Activated naive CD8-positive, alpha-beta T cell (primary cell): ENCODE measurements around the gene PFN1.

Experiments
- H3K27ac Mint-ChIP-seq: one replicate; pipeline ENCODE4 v1.8.0; 2021; ENCODE audit warnings: mixed read lengths
- H3K27me3 Mint-ChIP-seq: one replicate; pipeline ENCODE4 v1.8.0; 2021; ENCODE audit warnings: mixed read lengths
- H3K36me3 Mint-ChIP-seq: one replicate; pipeline ENCODE4 v1.8.0; 2021; ENCODE audit warnings: mixed read lengths
- H3K4me1 Mint-ChIP-seq: one replicate; pipeline ENCODE4 v1.8.0; 2021; ENCODE audit warnings: low read depth, mixed read lengths
- H3K4me3 Mint-ChIP-seq: one replicate; pipeline ENCODE4 v1.8.0; 2021; ENCODE audit warnings: mild to moderate bottlenecking, mixed read lengths
- H3K9me3 Mint-ChIP-seq: one replicate; pipeline ENCODE4 v1.8.0; 2021; ENCODE audit warnings: low read depth, mixed read lengths

The PFN1 gene

GRCh38 chr17:4948166-4948930, at the start of gene PFN1:
Gene PFN1, minus strand, starts transcription at chr17:4948530. Its CDS starts 136 bp downstream, at chr17:4948394.
- Mint-ChIP-seq H3K4me3 (peak within 1 kb of the TSS; percentile 97), H3K36me3 (peaks cover 15% of the 10 kb centered on the region), H3K9me3 (no peaks in the 10 kb centered on the region), H3K4me1 (peaks cover 34% of the 10 kb centered on the region), H3K27ac (peak within 1 kb of the TSS; percentile 100), H3K27me3 (no peaks in the 10 kb centered on the region)

DNA sequence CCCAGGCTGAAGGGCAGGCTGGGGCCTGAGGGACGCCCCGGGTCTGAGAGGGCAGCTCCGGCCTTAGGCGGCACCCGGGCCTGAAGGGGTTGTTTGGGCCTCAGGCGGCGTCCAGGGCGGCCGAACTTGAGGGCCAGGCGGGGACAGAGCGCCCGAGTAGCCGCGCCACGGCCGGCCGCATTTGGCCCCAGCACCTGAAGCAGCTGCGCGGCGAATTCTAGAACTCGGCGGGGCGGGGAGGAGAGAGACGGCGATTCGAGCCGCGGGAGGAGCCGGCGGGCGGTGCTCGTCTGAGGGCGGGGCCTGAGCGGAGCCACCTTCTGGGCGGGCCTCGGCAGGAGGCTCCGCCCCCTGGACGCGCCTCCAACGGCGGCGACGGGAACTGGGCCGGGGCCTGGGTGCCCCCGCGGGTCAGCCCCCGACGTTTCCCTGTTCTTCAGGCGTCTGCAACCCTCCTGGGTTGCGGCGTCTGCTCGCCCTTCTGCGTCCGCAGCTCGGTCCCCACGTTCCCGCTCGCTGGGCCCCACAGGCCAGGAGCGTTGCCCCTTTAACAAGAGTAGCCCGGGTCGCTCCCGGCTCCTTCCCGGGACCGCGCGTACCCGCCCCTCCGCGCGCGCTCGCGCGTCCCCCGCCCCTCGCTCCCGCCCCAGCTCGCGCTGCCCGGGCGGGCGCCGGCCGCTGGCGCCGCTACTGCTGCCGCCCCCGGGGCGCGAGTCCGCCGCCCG, 49.1 kb upstream of the PFN1 start, which contains the start of the genes INCA1 and KIF1C:
INCA1 (minus strand) TSS at position 221 of the 725 bp plus-strand sequence. CDS start 3,085 bp downstream, outside the sequence.
KIF1C (plus strand) TSS at position 649 of the 725 bp plus-strand sequence. CDS start 2,297 bp downstream, outside the sequence.
- H3K27me3 Mint-ChIP-seq = no peaks in the 10 kb centered on the region
- H3K4me3 Mint-ChIP-seq = peak within 1 kb of the TSS; percentile 82
- peaks cover 2% of the 10 kb centered on the region for H3K36me3 Mint-ChIP-seq
- H3K27ac Mint-ChIP-seq = peak within 1 kb of the TSS; percentile 83
- H3K4me1 Mint-ChIP-seq = peaks cover 21% of the 10 kb centered on the region
- no peaks in the 10 kb centered on the region for H3K9me3 Mint-ChIP-seq

- Mint-ChIP-seq H3K9me3 (no peaks in the 10 kb centered on the region), H3K4me1 (peaks cover 27% of the 10 kb centered on the region), H3K4me3 (no peak overlapping the region), H3K27ac (no peak overlapping the region), H3K36me3 (peaks cover 4% of the 10 kb centered on the region), H3K27me3 (no peaks in the 10 kb centered on the region)
These were observed 45.8 kb upstream of the PFN1 start for GRCh38 chr17:4994081-4994595.

DNA sequence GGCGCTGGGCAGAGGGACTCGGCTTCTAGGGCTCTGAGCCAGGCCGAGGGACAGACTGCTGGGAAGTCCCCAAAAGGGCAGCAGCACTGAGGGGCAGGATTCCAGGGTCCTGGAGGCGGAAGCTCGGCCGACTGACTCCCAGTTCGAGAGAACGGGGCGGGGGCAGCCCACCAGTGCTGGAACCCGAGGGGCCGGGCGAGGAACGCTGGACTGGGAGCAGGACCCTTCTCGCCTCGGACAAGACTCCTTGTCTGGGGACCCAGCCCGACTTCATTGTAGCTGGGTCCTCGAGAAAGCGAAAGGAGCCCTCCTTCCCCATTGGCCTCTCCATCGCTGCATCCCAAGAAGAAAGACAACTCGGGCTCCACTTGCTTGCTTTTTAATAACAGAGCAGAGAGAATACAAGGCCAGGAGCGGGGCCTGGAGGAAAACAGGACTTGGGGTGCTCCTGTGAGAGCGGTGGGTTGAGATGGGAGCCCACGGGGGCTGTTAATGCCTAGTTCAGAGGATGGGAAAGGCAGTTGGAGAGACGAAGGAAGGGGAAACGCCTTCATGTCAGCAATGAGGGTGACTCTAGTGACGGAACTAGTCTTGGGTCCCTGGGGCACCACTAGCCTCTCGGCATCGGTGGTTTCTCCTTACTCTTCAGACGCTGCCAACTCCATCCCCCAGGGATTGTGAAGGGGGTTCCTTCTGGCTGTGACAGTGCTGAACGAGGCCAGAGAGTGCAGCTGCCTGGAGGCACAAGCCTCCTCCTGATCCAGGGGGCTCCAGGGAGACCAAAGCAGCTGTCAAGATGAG, 39.6 kb upstream of the PFN1 start:
- H3K9me3 Mint-ChIP-seq = no peaks in the 10 kb centered on the region
- H3K27me3 Mint-ChIP-seq = no peaks in the 10 kb centered on the region
- peaks cover 4% of the 10 kb centered on the region for H3K36me3 Mint-ChIP-seq
- H3K4me3 Mint-ChIP-seq = peak overlapping the region; percentile 92
- peaks cover 40% of the 10 kb centered on the region for H3K4me1 Mint-ChIP-seq
- H3K27ac Mint-ChIP-seq = peak overlapping the region; percentile 91

DNA sequence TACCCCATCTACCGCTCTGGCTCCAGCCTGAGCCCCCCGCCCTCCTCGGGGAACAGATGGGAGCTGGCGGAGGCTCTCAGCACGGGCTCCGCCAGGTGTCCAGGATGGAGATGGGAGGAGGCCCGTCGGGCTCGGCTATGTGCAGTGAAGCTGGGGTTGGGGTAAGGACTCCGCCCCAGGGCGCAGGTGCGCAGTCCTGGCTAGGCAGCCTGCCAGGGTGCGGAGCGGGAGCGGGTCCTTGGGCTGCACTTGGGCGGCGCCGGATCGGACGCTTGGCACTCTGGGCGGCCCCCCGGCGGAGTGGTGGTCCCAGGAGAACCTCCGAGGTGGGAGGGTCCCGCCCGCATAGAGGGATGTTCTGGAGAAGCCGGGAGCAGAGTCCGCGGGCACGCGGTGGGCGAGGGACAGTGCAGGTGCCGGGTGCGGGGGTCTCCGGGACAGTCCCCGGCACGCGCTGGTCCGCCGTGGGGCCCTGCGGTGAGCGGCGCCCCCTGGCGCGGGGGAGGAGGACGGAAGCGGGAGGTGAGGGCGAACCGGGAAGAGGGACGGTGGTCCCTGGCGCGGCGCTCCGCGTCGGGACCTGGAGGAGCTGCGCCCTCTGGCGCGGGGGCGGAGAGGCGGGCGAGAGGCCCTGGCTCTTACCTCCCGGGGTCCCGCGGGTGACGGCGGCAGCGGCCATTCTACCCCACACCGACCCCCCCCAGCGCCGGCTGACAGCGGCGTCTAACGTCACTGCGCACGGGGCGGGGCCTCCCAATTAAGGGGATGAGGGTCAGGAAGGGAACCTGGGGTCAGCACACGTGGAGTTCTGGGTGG, 38.8 kb upstream of the PFN1 start, which contains the start of gene CAMTA2:
CAMTA2 (minus strand) TSS at position 725 of the 816 bp plus-strand sequence. CDS start 1,453 bp downstream, outside the sequence.
- Mint-ChIP-seq H3K4me1 (peaks cover 44% of the 10 kb centered on the region), H3K4me3 (peak within 1 kb of the TSS; percentile 92), H3K27me3 (no peaks in the 10 kb centered on the region), H3K27ac (peak within 1 kb of the TSS; percentile 91), H3K36me3 (peaks cover 4% of the 10 kb centered on the region), H3K9me3 (no peaks in the 10 kb centered on the region)

DNA sequence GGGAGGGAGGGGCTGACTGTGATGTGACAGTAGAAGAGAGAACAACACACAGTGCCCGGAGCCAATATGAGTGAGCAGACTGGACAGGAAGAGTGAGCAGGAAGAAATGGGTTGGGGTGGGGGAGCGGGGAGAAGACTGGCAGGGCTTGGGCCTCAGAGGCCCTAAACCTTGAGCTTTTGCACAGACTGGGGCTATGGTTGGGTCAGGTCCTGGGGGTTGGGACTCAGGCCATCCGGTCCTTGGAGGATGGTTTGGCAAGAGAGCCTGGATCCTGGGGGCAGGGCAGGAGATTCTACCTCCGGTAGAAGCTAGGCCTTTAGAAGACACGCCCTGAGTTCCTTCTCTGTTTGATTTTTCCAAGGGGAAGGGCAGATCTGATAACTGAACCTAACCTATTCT, 38.1 kb upstream of the PFN1 start:
- Mint-ChIP-seq H3K27ac (peak overlapping the region; percentile 86), H3K27me3 (no peaks in the 10 kb centered on the region), H3K4me3 (peak overlapping the region; percentile 92), H3K4me1 (peaks cover 42% of the 10 kb centered on the region), H3K36me3 (no peaks in the 10 kb centered on the region), H3K9me3 (no peaks in the 10 kb centered on the region)

DNA sequence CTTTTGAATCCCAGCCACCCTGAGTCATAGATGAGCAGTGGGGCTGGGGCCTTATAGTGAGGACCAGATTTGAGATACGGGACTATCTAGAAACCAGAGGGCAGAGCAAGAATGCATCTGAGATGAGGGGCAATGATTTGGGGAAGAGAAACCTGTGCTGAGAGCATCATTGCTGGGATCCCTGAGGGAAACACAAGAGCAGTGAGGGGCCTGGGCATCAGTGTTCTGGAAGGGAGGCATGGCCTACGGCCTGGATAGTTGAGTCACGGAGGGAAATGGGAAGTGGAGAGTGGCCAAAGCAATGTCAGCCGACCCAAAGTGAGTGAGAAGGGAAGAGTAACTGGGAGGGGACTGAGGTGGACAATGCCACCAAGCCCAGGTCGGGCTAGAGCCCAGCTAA, 34.0 kb upstream of the PFN1 start:
- H3K9me3 Mint-ChIP-seq = no peaks in the 10 kb centered on the region
- H3K36me3 Mint-ChIP-seq = no peaks in the 10 kb centered on the region
- H3K4me3 Mint-ChIP-seq = no peak overlapping the region
- peaks cover 37% of the 10 kb centered on the region for H3K4me1 Mint-ChIP-seq
- peak overlapping the region; percentile 58 for H3K27ac Mint-ChIP-seq
- no peaks in the 10 kb centered on the region for H3K27me3 Mint-ChIP-seq

GRCh38 chr17:4980644-4981216, 32.4 kb upstream of the PFN1 start:
- no peaks in the 10 kb centered on the region for H3K9me3 Mint-ChIP-seq
- H3K4me1 Mint-ChIP-seq = peaks cover 27% of the 10 kb centered on the region
- H3K27me3 Mint-ChIP-seq = no peaks in the 10 kb centered on the region
- no peaks in the 10 kb centered on the region for H3K36me3 Mint-ChIP-seq
- peak overlapping the region; percentile 80 for H3K27ac Mint-ChIP-seq
- H3K4me3 Mint-ChIP-seq = no peak overlapping the region

GRCh38 chr17:4978726-4979125, 30.4 kb upstream of the PFN1 start:
- no peaks in the 10 kb centered on the region for H3K27me3 Mint-ChIP-seq
- H3K9me3 Mint-ChIP-seq = no peaks in the 10 kb centered on the region
- H3K4me3 Mint-ChIP-seq = no peak overlapping the region
- H3K4me1 Mint-ChIP-seq = peaks cover 19% of the 10 kb centered on the region
- H3K36me3 Mint-ChIP-seq = peaks cover 2% of the 10 kb centered on the region
- no peak overlapping the region for H3K27ac Mint-ChIP-seq

GRCh38 chr17:4974115-4974670, 25.9 kb upstream of the PFN1 start:
- H3K4me1 Mint-ChIP-seq = peaks cover 19% of the 10 kb centered on the region
- H3K27me3 Mint-ChIP-seq = no peaks in the 10 kb centered on the region
- H3K36me3 Mint-ChIP-seq = peaks cover 9% of the 10 kb centered on the region
- H3K9me3 Mint-ChIP-seq = no peaks in the 10 kb centered on the region
- H3K27ac Mint-ChIP-seq = peak overlapping the region; percentile 16
- H3K4me3 Mint-ChIP-seq = no peak overlapping the region

DNA sequence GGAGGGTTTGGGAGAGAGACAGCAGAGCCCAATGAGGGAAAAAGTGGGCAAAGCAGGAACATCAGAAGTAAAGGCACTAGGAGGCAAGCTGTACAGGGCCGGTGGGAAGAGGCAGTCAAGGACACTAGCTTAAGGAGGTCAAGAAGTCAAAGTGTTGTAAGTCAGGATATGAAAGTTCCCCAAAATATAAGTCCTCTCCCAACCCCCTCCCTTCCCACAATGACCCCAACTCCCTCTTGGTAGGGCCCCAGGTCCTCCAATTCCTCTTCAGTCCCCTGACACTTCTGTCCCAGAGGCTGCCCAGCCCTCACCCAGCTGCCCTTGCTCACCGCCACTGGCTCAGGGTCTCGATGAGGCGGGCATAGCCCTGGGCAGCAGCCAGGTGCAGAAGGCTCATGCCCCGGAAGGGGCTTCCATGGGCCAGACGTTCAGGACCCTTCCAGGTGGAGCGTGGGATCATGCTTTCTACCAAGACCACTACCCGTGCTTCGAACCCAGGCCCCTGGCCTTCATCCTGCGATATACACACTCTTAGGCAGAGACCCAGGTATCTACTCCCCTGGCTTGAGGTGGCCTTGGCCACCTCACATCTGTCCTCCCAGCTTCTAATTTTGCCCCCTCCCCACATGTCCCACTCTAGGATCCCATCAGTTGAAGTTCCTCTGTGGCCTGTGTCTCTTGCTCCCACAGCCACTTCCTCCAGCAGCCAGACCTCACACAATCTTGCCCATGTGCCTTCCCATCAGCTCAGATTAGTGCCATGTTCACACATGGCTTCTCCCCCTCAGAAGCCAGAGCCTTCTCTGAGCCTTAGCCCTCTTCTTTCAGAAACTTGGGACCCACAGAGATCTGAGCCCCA, 25.2 kb upstream of the PFN1 start:
- Mint-ChIP-seq H3K4me1 (peaks cover 27% of the 10 kb centered on the region), H3K27me3 (no peaks in the 10 kb centered on the region), H3K9me3 (no peaks in the 10 kb centered on the region), H3K4me3 (no peak overlapping the region), H3K36me3 (peaks cover 10% of the 10 kb centered on the region), H3K27ac (peak overlapping the region; percentile 46)

DNA sequence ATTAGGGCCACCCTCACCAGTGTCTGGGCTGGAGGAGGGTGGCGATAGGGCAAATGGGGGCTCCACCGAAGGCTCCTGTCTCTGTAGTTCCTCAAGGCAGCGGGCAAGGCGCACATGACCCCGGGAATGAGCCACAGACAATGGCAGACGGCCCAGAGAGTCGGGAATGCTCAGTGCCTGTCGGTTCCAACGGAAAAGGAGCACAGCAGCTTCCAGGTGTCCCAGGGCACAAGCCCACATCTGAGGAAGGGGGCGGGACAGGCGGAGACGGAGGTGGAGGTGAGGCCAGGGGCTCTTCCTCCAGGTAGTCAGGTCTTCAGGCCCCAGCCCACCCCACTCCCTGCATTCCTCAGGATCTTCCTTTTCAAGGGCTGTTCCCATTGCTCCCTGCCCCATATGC, 24.4 kb upstream of the PFN1 start:
- peak overlapping the region; percentile 58 for H3K27ac Mint-ChIP-seq
- H3K4me3 Mint-ChIP-seq = no peak overlapping the region
- H3K27me3 Mint-ChIP-seq = no peaks in the 10 kb centered on the region
- H3K9me3 Mint-ChIP-seq = no peaks in the 10 kb centered on the region
- H3K4me1 Mint-ChIP-seq = peaks cover 27% of the 10 kb centered on the region
- H3K36me3 Mint-ChIP-seq = peaks cover 10% of the 10 kb centered on the region
